IMR-90 (cell line): ENCODE data around the gene FAM83C. TPM values are rescaled to one million over a fixed set of nuclear protein-coding genes. Genes with fewer than 3 reads are reported as not detected.

Experiments used
- ATAC-seq: fragments of 200-7000 bp; cut with Tn5 transposase; 2 replicates; pipeline ENCODE4 v1.9.1; 2020; ENCODE audit warnings: low read depth, mild to moderate bottlenecking, moderate library complexity
- BruUV-seq: library from RNA; stranded (reverse); fragments of 400-500 nt; replicated peaks from 2 replicates; lab custom pipeline; 2021; lab: Mats Ljungman, UMichigan
- CTCF ChIA-PET: fragments of 300-600 bp; formaldehyde crosslinking; extraction: SDS; loops from one replicate; lab custom pipeline; 2021; ENCODE audit warnings: antibody characterized with exemption; lab: Yijun Ruan, JAX
- POLR2A ChIA-PET: fragments of 300-600 bp; sonication (Branson Sonifier 250); formaldehyde crosslinking; loops from one replicate; lab custom pipeline; 2022; ENCODE audit warnings: antibody characterized with exemption; ENCODE audit not compliant: unreplicated experiment; lab: Charles Lee
- DNase-seq: peaks from one replicate; pipeline ENCODE4 v3.0.0; 2013
- H2AFZ ChIP-seq: replicated peaks from 2 replicates; pipeline ENCODE3; 2013; ENCODE audit warnings: low read length, mild to moderate bottlenecking; ENCODE audit not compliant: poor library complexity
- H2AK5ac ChIP-seq: 2 replicates; pipeline ENCODE4 v1.6.1; 2013; ENCODE audit warnings: low read depth, low read length, inconsistent platforms
- H2AK9ac ChIP-seq: replicated peaks from 2 replicates; pipeline ENCODE3; 2013; ENCODE audit warnings: mild to moderate bottlenecking, low read depth, low read length, moderate library complexity; ENCODE audit not compliant: poor library complexity
- H2BK120ac ChIP-seq: 2 replicates; pipeline ENCODE4 v1.6.1; 2013; ENCODE audit warnings: low read depth, low read length, inconsistent platforms
- H2BK15ac ChIP-seq: 3 replicates; pipeline ENCODE4 v1.6.1; 2013; ENCODE audit warnings: low read depth, low read length, inconsistent platforms
- H2BK20ac ChIP-seq: 2 replicates; pipeline ENCODE4 v1.6.1; 2013; ENCODE audit warnings: low read depth, mild to moderate bottlenecking, inconsistent platforms, low read length, moderate library complexity
- H2BK5ac ChIP-seq: 2 replicates; pipeline ENCODE4 v1.6.1; 2013; ENCODE audit warnings: mild to moderate bottlenecking, low read depth, low read length, inconsistent platforms; ENCODE audit not compliant: poor library complexity, severe bottlenecking
- H3K14ac ChIP-seq: replicated peaks from 2 replicates; pipeline ENCODE4 v1.6.1; 2013; ENCODE audit warnings: low read depth, low read length, inconsistent platforms
- H3K18ac ChIP-seq: 2 replicates; pipeline ENCODE4 v1.6.1; 2013; ENCODE audit warnings: low read depth, low read length, control low read depth
- H3K23ac ChIP-seq: 2 replicates; pipeline ENCODE4 v1.6.1; 2013; ENCODE audit warnings: low read depth, low read length, inconsistent platforms
- H3K27ac ChIP-seq: 2 replicates; pipeline ENCODE4 v1.5.1; 2013; ENCODE audit warnings: mild to moderate bottlenecking, control low read depth, low read length; ENCODE audit not compliant: insufficient read depth
- H3K27me3 ChIP-seq: 2 replicates; pipeline ENCODE4 v1.6.1; 2013; ENCODE audit warnings: low read length; ENCODE audit not compliant: control insufficient read depth, insufficient read depth
- H3K36me3 ChIP-seq: 2 replicates; pipeline ENCODE4 v1.6.1; 2013; ENCODE audit warnings: low read length, mixed read lengths; ENCODE audit not compliant: control insufficient read depth, insufficient read depth
- H3K4ac ChIP-seq: 2 replicates; pipeline ENCODE4 v1.6.1; 2013; ENCODE audit warnings: low read depth, low read length, inconsistent platforms
- H3K4me1 ChIP-seq: 2 replicates; pipeline ENCODE4 v1.6.1; 2013; ENCODE audit warnings: low read length, mixed read lengths; ENCODE audit not compliant: control insufficient read depth, insufficient read depth
- H3K4me2 ChIP-seq: 2 replicates; pipeline ENCODE4 v1.6.1; 2013; ENCODE audit warnings: low read depth, mild to moderate bottlenecking, control low read depth, low read length, moderate library complexity
- H3K4me3 ChIP-seq: 2 replicates; pipeline ENCODE4 v1.5.1; 2013; ENCODE audit warnings: low read depth, mild to moderate bottlenecking, control low read depth, low read length, moderate library complexity; ENCODE audit not compliant: insufficient read depth
- H3K56ac ChIP-seq: 2 replicates; pipeline ENCODE4 v1.6.1; 2013; ENCODE audit warnings: low read length, inconsistent platforms; ENCODE audit not compliant: insufficient read depth; ENCODE audit errors: extremely low read depth
- H3K79me1 ChIP-seq, 2 experiments: 2 replicates each; pipeline ENCODE4 v1.6.1; 2013; ENCODE audit warnings: low read length in 2 of 2, inconsistent platforms in 1 of 2, low read depth in 1 of 2
- H3K9ac ChIP-seq: 2 replicates; pipeline ENCODE4 v1.6.1; 2013; ENCODE audit warnings: low read depth, low read length, control low read depth
- H3K9me1 ChIP-seq: 2 replicates; pipeline ENCODE4 v1.6.1; 2013; ENCODE audit warnings: low read length, inconsistent platforms; ENCODE audit not compliant: insufficient read depth
- H3K9me3 ChIP-seq: 2 replicates; pipeline ENCODE4 v1.6.1; 2013; ENCODE audit warnings: low read length; ENCODE audit not compliant: control insufficient read depth, insufficient read depth
- H4K20me1 ChIP-seq: 2 replicates; pipeline ENCODE4 v1.6.1; 2013; ENCODE audit warnings: low read length, inconsistent platforms; ENCODE audit not compliant: insufficient read depth
- H4K5ac ChIP-seq: 2 replicates; pipeline ENCODE4 v1.6.1; 2013; ENCODE audit warnings: mild to moderate bottlenecking, low read depth, low read length, control low read depth
- H4K8ac ChIP-seq, 2 experiments: 2 replicates each; pipeline ENCODE4 v1.6.1; 2013; ENCODE audit warnings: low read depth in 2 of 2, low read length in 2 of 2, control low read depth in 1 of 2, inconsistent platforms in 1 of 2
- H4K91ac ChIP-seq: 2 replicates; pipeline ENCODE4 v1.6.1; 2013; ENCODE audit warnings: low read depth, low read length, inconsistent platforms; ENCODE audit not compliant: insufficient read depth
- CEBPB ChIP-seq: IDR thresholded peaks from 2 replicates; pipeline ENCODE4 v1.6.1; 2012; ENCODE audit warnings: low read depth, low read length, improper control_type of control experiment
- CHD1 ChIP-seq: IDR thresholded peaks from 2 replicates; pipeline ENCODE4 v1.6.1; 2012; ENCODE audit warnings: low read depth, low read length, improper control_type of control experiment
- FOS ChIP-seq: fragments of 150-350 bp; IDR thresholded peaks from 2 replicates; pipeline ENCODE4 v1.6.1; 2016; ENCODE audit warnings: low read depth, low read length
- MAZ ChIP-seq: IDR thresholded peaks from 2 replicates; pipeline ENCODE4 v1.6.1; 2012; ENCODE audit warnings: low read depth, mild to moderate bottlenecking, low read length, improper control_type of control experiment, moderate library complexity, borderline replicate concordance
- MXI1 ChIP-seq: IDR thresholded peaks from 2 replicates; pipeline ENCODE4 v1.6.1; 2012; ENCODE audit warnings: low read depth, mild to moderate bottlenecking, low read length, moderate library complexity, borderline replicate concordance
- RFX5 ChIP-seq: IDR thresholded peaks from 2 replicates; pipeline ENCODE4 v1.8.0; 2012; ENCODE audit warnings: low read depth, mild to moderate bottlenecking, low read length, moderate library complexity
- SMC3 ChIP-seq: fragments of 150-350 bp; IDR thresholded peaks from 2 replicates; pipeline ENCODE4 v1.6.1; 2016; ENCODE audit warnings: low read depth, mild to moderate bottlenecking, antibody characterized with exemption, low read length, moderate library complexity
- WGBS, 2 experiments: methylation state at CpG; one replicate each; pipeline versions ENCODE4 v1.1.5 to v1.1.7; 2013; ENCODE audit warnings: missing lambda C conversion rate in 2 of 2; ENCODE audit not compliant: insufficient read length in 1 of 2; ENCODE audit errors: extremely low coverage in 2 of 2; 5-methylcytosine and 5-hydroxymethylcytosine counted together
- dilution Hi-C: fragments of 300-500 bp; cut with HindIII; formaldehyde crosslinking; loops from one replicate; pipeline ENCODE4 v1.14.3; 2018; ENCODE audit warnings: low sequenced_read_pairs; ENCODE audit not compliant: unreplicated experiment
- in situ Hi-C: fragments of 300-500 bp; cut with MboI; formaldehyde crosslinking; loops from 3 replicates; pipeline ENCODE4 v1.14.3; 2019; ENCODE audit warnings: low sequenced_read_pairs, inconsistent platforms, mixed read lengths
- intact Hi-C: fragments of 100-400 bp; cut with micrococcal nuclease; formaldehyde crosslinking; loops from 2 replicates; pipeline ENCODE4 v1.10.0; 2022
- polyA plus RNA-seq, 3 experiments: library from polyadenylated mRNA; depleted of rRNA; stranded (reverse); fragments of >200 nt; gene quantifications; 2 replicates each; pipeline ENCODE4 v1.2.3, GENCODE V29; 2012; ENCODE audit warnings: low replicate concordance in 1 of 3
- total RNA-seq: library from RNA; depleted of rRNA; stranded (reverse); fragments of >200 nt; gene quantifications from 2 replicates; pipeline ENCODE4 v1.2.3, GENCODE V29; 2012
- TF ChIP-seq, protein P1 (sequence below): fragments of 150-350 bp; IDR thresholded peaks from 2 replicates; pipeline ENCODE4 v1.6.1; 2016; ENCODE audit warnings: low read depth, mild to moderate bottlenecking, low read length, moderate library complexity, borderline replicate concordance
- TF ChIP-seq, protein P2 (sequence below): conservative IDR thresholded peaks from 2 replicates; pipeline ENCODE4 v1.5.1; 2012; ENCODE audit warnings: mild to moderate bottlenecking, low read depth, low read length, improper control_type of control experiment
- TF ChIP-seq, protein P3 (sequence below): fragments of 150-350 bp; IDR thresholded peaks from 2 replicates; pipeline ENCODE4 v1.6.1; 2017; ENCODE audit warnings: mild to moderate bottlenecking, antibody characterized with exemption, low read length, low read depth

FAM83C gene
- total and polyA plus RNA-seq, 2 of the 4 experiments (the other 2 are of a cell fraction): 0.02 TPM; not detected in 1

DNA sequence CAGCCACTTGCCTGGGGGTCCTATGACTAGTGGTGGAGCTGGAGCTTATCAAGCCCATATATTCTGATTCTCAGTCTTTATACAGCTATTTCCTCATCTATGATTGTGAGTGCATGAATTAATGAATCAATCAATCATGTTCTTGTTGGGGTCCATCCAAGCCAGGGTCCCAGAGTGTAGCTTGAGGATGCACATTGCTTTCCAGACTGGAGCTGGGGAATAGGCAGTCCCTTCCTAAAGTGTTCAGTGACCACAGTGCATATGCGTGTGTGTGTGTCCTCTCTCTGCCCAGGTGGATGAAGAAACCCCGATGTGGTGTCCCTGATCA, 40.6 kb downstream of the FAM83C start:
- ChIA-PET POLR2A (interaction anchor here (0.5 kb wide), 1 partner anchor 12 kb away, joined by 10 read pairs; no protein-coding TSS in a partner anchor), CTCF (no interaction called here)
- Histone ChIP-seq H3K4me2 (no peak overlapping the region), H2AK9ac (no peak overlapping the region), H3K23ac (no peak overlapping the region), H3K9me3 (no peaks in the 10 kb centered on the region), H3K56ac (no peak overlapping the region), H3K79me1 (0 out of 4 replicates have a peak, but pooled peaks cover 0 to 3% of the 10 kb centered on the region in 2 experiments), H4K5ac (no peak overlapping the region), H2BK15ac (no peak overlapping the region), H3K14ac (no peak overlapping the region), H3K9ac (no peak overlapping the region), H3K27me3 (no peaks in the 10 kb centered on the region), H3K36me3 (no peaks in the 10 kb centered on the region), H2AFZ (no peak overlapping the region), H2BK5ac (no peak overlapping the region), H2AK5ac (no peak overlapping the region), H3K4me3 (no peak overlapping the region), H2BK20ac (no peak overlapping the region), H3K4ac (no peak overlapping the region), H3K18ac (no peak overlapping the region), H4K8ac (no peak overlapping the region), H4K20me1 (no peaks in the 10 kb centered on the region), H3K9me1 (peaks cover 5% of the 10 kb centered on the region; the same call in 1 of the 2 replicates), H2BK120ac (no peak overlapping the region), H4K91ac (no peak overlapping the region), H3K4me1 (peaks cover 5% of the 10 kb centered on the region; the same call in 1 of the 2 replicates), H3K27ac (no peak overlapping the region)
- ATAC-seq: no peak
- TF ChIP-seq CEBPB (no peak), CHD1 (no peak), MAZ (no peak), FOS (no peak), MXI1 (no peak), SMC3 (no peak), RFX5 (no peak)
- TF ChIP-seq, protein P1, sequence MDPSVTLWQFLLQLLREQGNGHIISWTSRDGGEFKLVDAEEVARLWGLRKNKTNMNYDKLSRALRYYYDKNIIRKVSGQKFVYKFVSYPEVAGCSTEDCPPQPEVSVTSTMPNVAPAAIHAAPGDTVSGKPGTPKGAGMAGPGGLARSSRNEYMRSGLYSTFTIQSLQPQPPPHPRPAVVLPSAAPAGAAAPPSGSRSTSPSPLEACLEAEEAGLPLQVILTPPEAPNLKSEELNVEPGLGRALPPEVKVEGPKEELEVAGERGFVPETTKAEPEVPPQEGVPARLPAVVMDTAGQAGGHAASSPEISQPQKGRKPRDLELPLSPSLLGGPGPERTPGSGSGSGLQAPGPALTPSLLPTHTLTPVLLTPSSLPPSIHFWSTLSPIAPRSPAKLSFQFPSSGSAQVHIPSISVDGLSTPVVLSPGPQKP: no peak
- TF ChIP-seq, protein P2, sequence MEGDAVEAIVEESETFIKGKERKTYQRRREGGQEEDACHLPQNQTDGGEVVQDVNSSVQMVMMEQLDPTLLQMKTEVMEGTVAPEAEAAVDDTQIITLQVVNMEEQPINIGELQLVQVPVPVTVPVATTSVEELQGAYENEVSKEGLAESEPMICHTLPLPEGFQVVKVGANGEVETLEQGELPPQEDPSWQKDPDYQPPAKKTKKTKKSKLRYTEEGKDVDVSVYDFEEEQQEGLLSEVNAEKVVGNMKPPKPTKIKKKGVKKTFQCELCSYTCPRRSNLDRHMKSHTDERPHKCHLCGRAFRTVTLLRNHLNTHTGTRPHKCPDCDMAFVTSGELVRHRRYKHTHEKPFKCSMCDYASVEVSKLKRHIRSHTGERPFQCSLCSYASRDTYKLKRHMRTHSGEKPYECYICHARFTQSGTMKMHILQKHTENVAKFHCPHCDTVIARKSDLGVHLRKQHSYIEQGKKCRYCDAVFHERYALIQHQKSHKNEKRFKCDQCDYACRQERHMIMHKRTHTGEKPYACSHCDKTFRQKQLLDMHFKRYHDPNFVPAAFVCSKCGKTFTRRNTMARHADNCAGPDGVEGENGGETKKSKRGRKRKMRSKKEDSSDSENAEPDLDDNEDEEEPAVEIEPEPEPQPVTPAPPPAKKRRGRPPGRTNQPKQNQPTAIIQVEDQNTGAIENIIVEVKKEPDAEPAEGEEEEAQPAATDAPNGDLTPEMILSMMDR: no peak
- TF ChIP-seq, protein P3, sequence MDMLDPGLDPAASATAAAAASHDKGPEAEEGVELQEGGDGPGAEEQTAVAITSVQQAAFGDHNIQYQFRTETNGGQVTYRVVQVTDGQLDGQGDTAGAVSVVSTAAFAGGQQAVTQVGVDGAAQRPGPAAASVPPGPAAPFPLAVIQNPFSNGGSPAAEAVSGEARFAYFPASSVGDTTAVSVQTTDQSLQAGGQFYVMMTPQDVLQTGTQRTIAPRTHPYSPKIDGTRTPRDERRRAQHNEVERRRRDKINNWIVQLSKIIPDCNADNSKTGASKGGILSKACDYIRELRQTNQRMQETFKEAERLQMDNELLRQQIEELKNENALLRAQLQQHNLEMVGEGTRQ: no peak
- dilution Hi-C loops: no loop called here
- DNase-seq: no peak
- no CpG with 5 or more reads among the region's 2 CpGs for WGBS, 2 experiments
- intact Hi-C loops: no loop called here
- BruUV-seq: no TSS peak
- in situ Hi-C loops: loop anchor here (25.0 kb wide), 1 partner anchor 389 kb away; the partner anchor contains the start of gene GGT7
